CD4-positive, alpha-beta memory T cell (primary cell): ENCODE data around the gene HIBADH. TPM values are rescaled to one million over a fixed set of nuclear protein-coding genes. Genes with fewer than 3 reads are reported as not detected.
"Not testable (repeated sequence)": the region's sequence is repeated elsewhere in the genome, so short reads cannot be mapped to it uniquely, and the experiment has no call there.

ENCODE experiments used
- CTCF ChIA-PET: fragments of 350-600 bp; sonication (Branson Sonifier 250); formaldehyde crosslinking; loops from one replicate; lab custom pipeline; 2021; ENCODE audit warnings: inconsistent platforms; ENCODE audit not compliant: partially characterized antibody; lab: Charles Lee
- POLR2A ChIA-PET: fragments of 350-600 bp; sonication (Branson Sonifier 250); formaldehyde crosslinking; loops from one replicate; lab custom pipeline; 2021; ENCODE audit not compliant: partially characterized antibody; lab: Charles Lee
- DNase-seq, 5 donors: peaks; one replicate each; pipeline versions ENCODE4 v3.0.0 to v3.0.0-alpha.2; 2020 to 2022; ENCODE audit warnings: mixed read lengths in 1 of 5
- H3K27ac ChIP-seq: one replicate; pipeline ENCODE4 v1.7.0; 2013; ENCODE audit warnings: low read depth, low read length
- H3K27me3 ChIP-seq: 2 replicates; pipeline ENCODE4 v1.7.0; 2013; ENCODE audit warnings: mild to moderate bottlenecking, low read length, moderate library complexity; ENCODE audit not compliant: insufficient read depth
- H3K36me3 ChIP-seq: 2 replicates; pipeline ENCODE4 v1.7.0; 2013; ENCODE audit warnings: mild to moderate bottlenecking, low read length, moderate library complexity; ENCODE audit not compliant: insufficient read depth
- H3K4me1 ChIP-seq: 2 replicates; pipeline ENCODE4 v1.7.0; 2013; ENCODE audit warnings: mild to moderate bottlenecking, low read length, moderate library complexity; ENCODE audit not compliant: insufficient read depth
- H3K4me3 ChIP-seq, 2 donors: one replicate each; pipeline ENCODE4 v1.7.0; 2013; ENCODE audit warnings: low read length in 2 of 2, mild to moderate bottlenecking in 1 of 2
- H3K9me3 ChIP-seq, 2 donors: one replicate each; pipeline ENCODE4 v1.7.0; 2013; ENCODE audit warnings: low read length in 2 of 2, control low read depth in 1 of 2; ENCODE audit not compliant: control insufficient read depth in 1 of 2
- H3K27ac Mint-ChIP-seq, 7 donors: one replicate each; pipeline ENCODE4 v1.8.0; 2020 to 2021; ENCODE audit warnings: mixed read lengths in 7 of 7, mild to moderate bottlenecking in 6 of 7, inconsistent platforms in 3 of 7, moderate library complexity in 3 of 7
- H3K27me3 Mint-ChIP-seq, 2 donors: one replicate each; pipeline ENCODE4 v1.8.0; 2020 to 2021; ENCODE audit warnings: mixed read lengths in 2 of 2
- H3K36me3 Mint-ChIP-seq, 2 donors: one replicate each; pipeline ENCODE4 v1.8.0; 2020 to 2021; ENCODE audit warnings: mixed read lengths in 2 of 2, inconsistent platforms in 1 of 2, mild to moderate bottlenecking in 1 of 2
- H3K4me1 Mint-ChIP-seq, 4 donors: one replicate each; pipeline ENCODE4 v1.8.0; 2020 to 2021; ENCODE audit warnings: mixed read lengths in 4 of 4, mild to moderate bottlenecking in 1 of 4
- H3K4me3 Mint-ChIP-seq, 8 donors: one replicate each; pipeline ENCODE4 v1.8.0; 2020 to 2021; ENCODE audit warnings: mixed read lengths in 8 of 8, mild to moderate bottlenecking in 7 of 8, moderate library complexity in 6 of 8, inconsistent platforms in 3 of 8
- H3K9me3 Mint-ChIP-seq, 8 donors: one replicate each; pipeline ENCODE4 v1.8.0; 2020 to 2021; ENCODE audit warnings: mixed read lengths in 8 of 8, mild to moderate bottlenecking in 5 of 8, inconsistent platforms in 3 of 8, moderate library complexity in 1 of 8
- intact Hi-C: fragments of 100-400 bp; cut with micrococcal nuclease; formaldehyde crosslinking; loops from one replicate; pipeline ENCODE4 v1.15.1; 2023
- polyA plus RNA-seq, 2 donors: library from polyadenylated mRNA; unstranded; fragments of 300-500 nt; fragmentation: Illumina TruSeq; gene quantifications; one replicate each; pipeline ENCODE4 v1.2.3, GENCODE V29; 2021
- total RNA-seq, 2 experiments: library from RNA; stranded (reverse); gene quantifications; one replicate each; pipeline ENCODE4 v1.2.3, GENCODE V29; 2021

Gene HIBADH
- total and polyA plus RNA-seq, 4 experiments from 2014 or later: 13.6 to 51.3 (median 21.2) TPM

- intact Hi-C loops: no loop called here
- Histone ChIP-seq H3K27me3 (no peaks in the 10 kb centered on the region), H3K9me3 (no peaks in the 10 kb centered on the region), H3K4me1 (no peaks in the 10 kb centered on the region), H3K27ac (no peak overlapping the region), H3K4me3 (no peak overlapping the region), H3K36me3 (no peaks in the 10 kb centered on the region)
- ChIA-PET CTCF (interaction anchor here (1.2 to 1.3 kb wide), 2 partner anchors 11 to 12 kb away, joined by 3 to 4 read pairs; no protein-coding TSS in a partner anchor), POLR2A (no interaction called here)
- no peak overlapping the region for H3K4me3 Mint-ChIP-seq
- DNase-seq: no peak
- H3K27me3 Mint-ChIP-seq: no peaks in the 10 kb centered on the region
- no peak overlapping the region for H3K27ac Mint-ChIP-seq
- no peaks in the 10 kb centered on the region for H3K9me3 Mint-ChIP-seq
- no peaks in the 10 kb centered on the region for H3K4me1 Mint-ChIP-seq
- peaks cover 12 to 19% of the 10 kb centered on the region in 2 donors for H3K36me3 Mint-ChIP-seq
Observed at GRCh38 chr7:27587429-27587828, 75.3 kb downstream of the HIBADH start.

GRCh38 chr7:27586825-27587224 is 75.9 kb downstream of the HIBADH start:
- ChIA-PET POLR2A (no interaction called here), CTCF (interaction anchor here (1.3 kb wide), 1 partner anchor 10 kb away, joined by 4 read pairs; no protein-coding TSS in a partner anchor)
- intact Hi-C loops: no loop called here
- Mint-ChIP-seq H3K27me3 (no peaks in the 10 kb centered on the region), H3K36me3 (peaks cover 7 to 15% of the 10 kb centered on the region in 2 donors), H3K4me3 (no peak overlapping the region), H3K9me3 (no peaks in the 10 kb centered on the region), H3K4me1 (no peaks in the 10 kb centered on the region), H3K27ac (no peak overlapping the region)
- Histone ChIP-seq H3K27ac (no peak overlapping the region), H3K4me1 (no peaks in the 10 kb centered on the region), H3K4me3 (no peak overlapping the region), H3K9me3 (no peaks in the 10 kb centered on the region), H3K27me3 (no peaks in the 10 kb centered on the region), H3K36me3 (no peaks in the 10 kb centered on the region)
- no peak for DNase-seq

- no peak for DNase-seq
- H3K4me3 Mint-ChIP-seq: no peak overlapping the region
- ChIA-PET POLR2A (no interaction called here), CTCF (no interaction called here)
- H3K9me3 Mint-ChIP-seq: no peaks in the 10 kb centered on the region
- intact Hi-C loops: no loop called here
- H3K27me3 Mint-ChIP-seq: no peaks in the 10 kb centered on the region
- H3K4me1 Mint-ChIP-seq: no peaks in the 10 kb centered on the region
- Histone ChIP-seq H3K9me3 (no peaks in the 10 kb centered on the region), H3K27ac (no peak overlapping the region), H3K4me3 (no peak overlapping the region), H3K27me3 (no peaks in the 10 kb centered on the region), H3K4me1 (no peaks in the 10 kb centered on the region), H3K36me3 (no peaks in the 10 kb centered on the region)
- no peak overlapping the region for H3K27ac Mint-ChIP-seq
- peaks cover 6 to 10% of the 10 kb centered on the region in 2 donors for H3K36me3 Mint-ChIP-seq
Observed at GRCh38 chr7:27585781-27586447, 76.8 kb downstream of the HIBADH start.

- intact Hi-C loops: no loop called here
- H3K27ac Mint-ChIP-seq: no peak overlapping the region
Observed at GRCh38 chr7:27581906-27582305, 80.8 kb downstream of the HIBADH start.

GRCh38 chr7:27581119-27581518 is 81.6 kb downstream of the HIBADH start:
- Mint-ChIP-seq H3K9me3 (no peaks in the 10 kb centered on the region), H3K27ac (no peak overlapping the region), H3K4me3 (no peak overlapping the region), H3K4me1 (peaks cover 0 to 2% (median 0%) of the 10 kb centered on the region in 4 donors), H3K27me3 (no peaks in the 10 kb centered on the region), H3K36me3 (peaks cover 0 to 3% of the 10 kb centered on the region in 2 donors)
- CTCF ChIA-PET: interaction anchor here (1.4 kb wide), 1 partner anchor 28 kb away, joined by 3 read pairs; no protein-coding TSS in a partner anchor
- POLR2A ChIA-PET: no interaction called here
- intact Hi-C loops: no loop called here
- Histone ChIP-seq H3K4me1 (no peaks in the 10 kb centered on the region), H3K4me3 (no peak overlapping the region), H3K27me3 (no peaks in the 10 kb centered on the region), H3K36me3 (no peaks in the 10 kb centered on the region), H3K9me3 (no peaks in the 10 kb centered on the region), H3K27ac (no peak overlapping the region)
- no peak for DNase-seq

More at GRCh38 chr7:27581906-27582305, 80.8 kb downstream of the HIBADH start:
- Histone ChIP-seq H3K27me3 (no peaks in the 10 kb centered on the region), H3K36me3 (no peaks in the 10 kb centered on the region), H3K4me1 (no peaks in the 10 kb centered on the region), H3K9me3 (no peaks in the 10 kb centered on the region), H3K4me3 (no peak overlapping the region), H3K27ac (no peak overlapping the region)
- H3K27me3 Mint-ChIP-seq: no peaks in the 10 kb centered on the region
- no peak for DNase-seq
- H3K9me3 Mint-ChIP-seq: no peaks in the 10 kb centered on the region
- peaks cover 0 to 3% of the 10 kb centered on the region in 2 donors for H3K36me3 Mint-ChIP-seq
- ChIA-PET CTCF (interaction anchor here (1.4 kb wide), 1 partner anchor 27 kb away, joined by 3 read pairs; no protein-coding TSS in a partner anchor), POLR2A (no interaction called here)
- H3K4me3 Mint-ChIP-seq: no peak overlapping the region
- peaks cover 0 to 2% (median 0%) of the 10 kb centered on the region in 4 donors for H3K4me1 Mint-ChIP-seq

GRCh38 chr7:27579565-27579964 is 83.1 kb downstream of the HIBADH start:
- intact Hi-C loops: loop anchor here (5.0 kb wide), 1 partner anchor 367 kb away; no protein-coding TSS in a partner anchor

GRCh38 chr7:27578169-27578568 is 84.5 kb downstream of the HIBADH start:
- H3K27me3 Mint-ChIP-seq, DNase-seq, H3K4me3 ChIP-seq, H3K27ac Mint-ChIP-seq, H3K36me3 ChIP-seq, H3K27ac ChIP-seq, H3K9me3 Mint-ChIP-seq, H3K9me3 ChIP-seq, H3K36me3 Mint-ChIP-seq, H3K4me3 Mint-ChIP-seq, H3K4me1 Mint-ChIP-seq, POLR2A ChIA-PET, H3K4me1 ChIP-seq, H3K27me3 ChIP-seq: not testable (repeated sequence)
- intact Hi-C loops: loop anchor here (5.0 kb wide), 1 partner anchor 366 kb away; no protein-coding TSS in a partner anchor
- CTCF ChIA-PET: interaction anchor here (1.0 to 1.8 kb wide), 3 partner anchors 10 to 382 kb away, joined by 3 to 12 read pairs (median 3); no protein-coding TSS in a partner anchor

More at GRCh38 chr7:27579565-27579964, 83.1 kb downstream of the HIBADH start:
- POLR2A ChIA-PET: no interaction called here
- Histone ChIP-seq H3K4me3 (no peak overlapping the region), H3K9me3 (no peaks in the 10 kb centered on the region), H3K27me3 (no peaks in the 10 kb centered on the region), H3K4me1 (no peaks in the 10 kb centered on the region), H3K27ac (no peak overlapping the region), H3K36me3 (no peaks in the 10 kb centered on the region)
- no peaks in the 10 kb centered on the region for H3K9me3 Mint-ChIP-seq
- no peaks in the 10 kb centered on the region for H3K27me3 Mint-ChIP-seq
- no peak overlapping the region for H3K27ac Mint-ChIP-seq
- DNase-seq: no peak
- peaks cover 0 to 2% (median 0%) of the 10 kb centered on the region in 4 donors for H3K4me1 Mint-ChIP-seq
- CTCF ChIA-PET: no interaction called here
- no peak overlapping the region for H3K4me3 Mint-ChIP-seq
- peaks cover 0 to 4% of the 10 kb centered on the region in 2 donors for H3K36me3 Mint-ChIP-seq
